ENCODE data around the gene LRP1-AS.

The LRP1-AS gene

DNA sequence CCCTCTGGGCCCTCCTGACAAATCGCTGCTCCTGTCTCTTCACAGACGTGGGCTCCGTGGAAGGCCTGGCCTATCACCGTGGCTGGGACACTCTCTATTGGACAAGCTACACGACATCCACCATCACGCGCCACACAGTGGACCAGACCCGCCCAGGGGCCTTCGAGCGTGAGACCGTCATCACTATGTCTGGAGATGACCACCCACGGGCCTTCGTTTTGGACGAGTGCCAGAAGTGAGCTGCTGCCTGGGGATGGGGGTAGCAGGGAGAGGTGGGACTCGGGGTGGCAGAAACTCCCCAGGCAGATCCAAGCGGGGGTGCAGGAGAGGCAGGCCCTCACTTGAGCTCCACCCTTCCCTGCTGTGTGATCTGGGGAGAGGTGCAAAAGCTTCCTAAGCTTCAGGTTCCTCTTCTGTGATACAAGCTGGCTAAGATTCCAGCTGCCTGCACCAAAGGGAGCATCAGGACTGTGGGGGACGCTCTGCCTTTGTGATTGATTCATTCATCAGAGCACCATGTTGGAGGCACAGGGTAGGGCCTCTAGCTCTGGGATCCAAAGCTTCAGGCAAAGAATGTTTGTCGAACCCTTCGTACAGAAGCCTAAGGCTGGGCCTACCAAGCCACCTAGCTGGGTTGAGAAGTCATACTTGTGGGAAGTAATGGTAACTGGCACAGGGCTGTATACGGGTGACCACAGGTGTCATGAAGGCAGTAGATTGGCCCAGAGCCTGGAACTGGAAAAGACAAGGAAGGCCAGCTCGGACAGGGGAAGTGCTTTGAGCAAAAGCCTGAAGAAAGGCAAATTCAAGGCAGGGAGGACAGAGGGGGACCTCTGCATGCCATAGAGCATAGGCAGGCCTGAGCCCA lies 40.0 kb upstream of the LRP1-AS start:
- Histone ChIP-seq H2AFZ (ENCODE audit: low read depth, low read length) (no peak overlapping the region), H3K9ac (ENCODE audit: low read depth, low read length) (no peak overlapping the region), H3K27ac (ENCODE audit: low read length) (no peak overlapping the region), H3K4me2 (ENCODE audit: insufficient read depth, low read length) (no peak overlapping the region), H3K4me3 (ENCODE audit: low read depth in 1 of 2, low read length in 2 of 2) (no peak overlapping the region), H3K36me3 (ENCODE audit: insufficient read depth, low read length) (no peaks in the 10 kb centered on the region), H3K4me1 (ENCODE audit: insufficient read depth, low read length) (no peaks in the 10 kb centered on the region), H4K20me1 (ENCODE audit: insufficient read depth, low read length) (peaks cover 6% of the 10 kb centered on the region), H3K79me2 (ENCODE audit: insufficient read depth, low read length) (no peaks in the 10 kb centered on the region), H3K9me3 (ENCODE audit: insufficient read depth, low read length, severe bottlenecking) (no peaks in the 10 kb centered on the region), H3K27me3 (ENCODE audit: insufficient read depth, low read length, poor library complexity) (no peaks in the 10 kb centered on the region)
- ATAC-seq (ENCODE audit: insufficient read depth, low read depth), result no peak
- DNase-seq, result no peak
- TF ChIP-seq EZH2 (IDR thresholded peaks at IDR 0.05; ENCODE audit: borderline replicate concordance, low read depth, low read length, severe bottlenecking), result no peak
- no peak for TF ChIP-seq CTCF (IDR thresholded peaks at IDR 0.05; ENCODE audit: borderline replicate concordance, extremely low read depth, low read length, poor library complexity, severe bottlenecking)

DNA sequence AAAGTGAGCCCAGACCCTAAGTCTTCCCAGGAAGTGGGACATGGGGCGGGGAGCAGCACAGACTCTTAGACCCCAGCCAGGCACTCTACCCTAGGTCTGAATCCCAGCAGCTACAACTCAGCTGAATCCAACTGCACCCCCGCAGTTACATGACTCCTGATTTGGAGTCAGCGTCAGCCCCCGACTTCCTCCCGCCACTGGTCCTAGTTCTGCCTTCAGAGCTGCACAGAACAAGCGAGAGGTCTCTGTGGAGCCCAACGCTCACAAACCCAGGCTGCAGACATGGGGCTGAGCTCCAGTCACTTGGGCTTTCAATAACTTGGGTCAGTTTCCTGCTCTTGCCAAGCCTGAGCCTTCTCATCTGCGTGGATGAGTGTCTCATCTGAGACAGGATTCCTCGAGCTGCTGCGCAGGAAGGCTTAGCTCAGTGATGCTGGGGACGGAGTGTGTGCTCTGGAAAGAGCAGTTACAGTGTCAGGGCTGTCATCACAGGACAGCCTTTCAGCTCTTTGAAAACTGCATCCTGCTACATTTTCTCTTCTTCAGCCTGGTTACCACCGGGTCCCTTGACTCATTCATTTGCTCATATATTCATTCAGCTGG lies 38.6 kb upstream of the LRP1-AS start:
- H3K27me3 ChIP-seq (ENCODE audit: insufficient read depth, low read length, poor library complexity), result no peaks in the 10 kb centered on the region
- H3K27ac ChIP-seq (ENCODE audit: low read length), result no peak overlapping the region

GRCh38 chr12:57185403-57185802 lies 38.0 kb upstream of the LRP1-AS start:
- Histone ChIP-seq H3K27me3 (ENCODE audit: insufficient read depth, low read length, poor library complexity) (no peaks in the 10 kb centered on the region), H3K9ac (ENCODE audit: low read depth, low read length) (no peak overlapping the region), H3K79me2 (ENCODE audit: insufficient read depth, low read length) (no peaks in the 10 kb centered on the region), H4K20me1 (ENCODE audit: insufficient read depth, low read length) (peaks cover 6% of the 10 kb centered on the region), H3K4me2 (ENCODE audit: insufficient read depth, low read length) (no peak overlapping the region), H3K36me3 (ENCODE audit: insufficient read depth, low read length) (no peaks in the 10 kb centered on the region), H2AFZ (ENCODE audit: low read depth, low read length) (no peak overlapping the region), H3K9me3 (ENCODE audit: insufficient read depth, low read length, severe bottlenecking) (no peaks in the 10 kb centered on the region), H3K4me3 (ENCODE audit: low read depth in 1 of 2, low read length in 2 of 2) (no peak overlapping the region), H3K4me1 (ENCODE audit: insufficient read depth, low read length) (no peaks in the 10 kb centered on the region), H3K27ac (ENCODE audit: low read length) (no peak overlapping the region)
- no peak for DNase-seq
- no peak for ATAC-seq (ENCODE audit: insufficient read depth, low read depth)
- TF ChIP-seq CTCF (IDR thresholded peaks at IDR 0.05; ENCODE audit: borderline replicate concordance, extremely low read depth, low read length, poor library complexity, severe bottlenecking) (no peak), EZH2 (IDR thresholded peaks at IDR 0.05; ENCODE audit: borderline replicate concordance, low read depth, low read length, severe bottlenecking) (no peak)

More for the DNA sequence above, 38.6 kb upstream of the LRP1-AS start:
- Histone ChIP-seq H4K20me1 (ENCODE audit: insufficient read depth, low read length) (peaks cover 6% of the 10 kb centered on the region), H2AFZ (ENCODE audit: low read depth, low read length) (no peak overlapping the region), H3K9me3 (ENCODE audit: insufficient read depth, low read length, severe bottlenecking) (no peaks in the 10 kb centered on the region), H3K4me2 (ENCODE audit: insufficient read depth, low read length) (no peak overlapping the region), H3K9ac (ENCODE audit: low read depth, low read length) (no peak overlapping the region), H3K79me2 (ENCODE audit: insufficient read depth, low read length) (no peaks in the 10 kb centered on the region), H3K4me1 (ENCODE audit: insufficient read depth, low read length) (no peaks in the 10 kb centered on the region), H3K4me3 (ENCODE audit: low read depth in 1 of 2, low read length in 2 of 2) (no peak overlapping the region), H3K36me3 (ENCODE audit: insufficient read depth, low read length) (no peaks in the 10 kb centered on the region)
- no peak for TF ChIP-seq CTCF (IDR thresholded peaks at IDR 0.05; ENCODE audit: borderline replicate concordance, extremely low read depth, low read length, poor library complexity, severe bottlenecking)
- TF ChIP-seq EZH2 (IDR thresholded peaks at IDR 0.05; ENCODE audit: borderline replicate concordance, low read depth, low read length, severe bottlenecking), result no peak
- DNase-seq, result no peak
- no peak for ATAC-seq (ENCODE audit: insufficient read depth, low read depth)

Measured in DND-41 (cell line).